GM12878 (cell line): ENCODE measurements around the gene RYK. TPM values are rescaled to one million over a fixed set of nuclear protein-coding genes. Genes with fewer than 3 reads are reported as not detected.

Experiments
- ATAC-seq: fragments of 200-7000 bp; cut with Tn5 transposase; 3 replicates; pipeline ENCODE4 v1.9.1; 2020; ENCODE audit warnings: mild to moderate bottlenecking, moderate library complexity
- BruUV-seq: library from RNA; stranded (reverse); fragments of 400-500 nt; replicated peaks from 2 replicates; lab custom pipeline; 2021; lab: Mats Ljungman, UMichigan
- CTCF ChIA-PET: fragments of 300-600 bp; sonication (Branson Sonifier 250); formaldehyde crosslinking; extraction: SDS; loops from one replicate; lab custom pipeline; 2021; ENCODE audit warnings: inconsistent platforms; lab: Yijun Ruan, JAX
- POLR2A ChIA-PET: fragments of 350-600 bp; formaldehyde crosslinking; extraction: SDS; loops from one replicate; lab custom pipeline; 2021; ENCODE audit warnings: inconsistent platforms; lab: Charles Lee
- RAD21 ChIA-PET: fragments of 300-600 bp; sonication (Branson Sonifier 250); formaldehyde crosslinking; loops from one replicate; lab custom pipeline; 2023; ENCODE audit warnings: antibody characterized with exemption; ENCODE audit not compliant: unreplicated experiment; lab: Charles Lee
- SMC1A ChIA-PET: fragments of 300-600 bp; sonication (Branson Sonifier 250); formaldehyde crosslinking; loops from one replicate; lab custom pipeline; 2023; ENCODE audit not compliant: unreplicated experiment, uncharacterized antibody; lab: Charles Lee
- DNase-seq: peaks from one replicate; pipeline ENCODE4 v3.0.0-alpha.2; 2011; ENCODE audit warnings: low read depth, low spot score
- FAIRE-seq: peaks from 3 replicates; lab custom pipeline; 2011; peaks lifted over from hg19 to GRCh38; lab: Jason Lieb, UNC
- H2AFZ ChIP-seq: 2 replicates; pipeline ENCODE4 v1.6.0; 2011; ENCODE audit warnings: low read depth, low read length, control low read depth; ENCODE audit not compliant: control insufficient read depth
- H3K27ac ChIP-seq: 2 replicates; pipeline ENCODE4 v1.5.1; 2011; ENCODE audit warnings: control low read depth; ENCODE audit not compliant: control insufficient read depth, insufficient read depth
- H3K27me3 ChIP-seq, 2 experiments: replicated peaks in 1 of 2; 2 replicates each; pipeline versions ENCODE4 v1.6.0 to v1.6.1; 2011; ENCODE audit warnings: low read length in 1 of 2; ENCODE audit not compliant: control insufficient read depth in 2 of 2, insufficient read depth in 2 of 2
- H3K36me3 ChIP-seq, 2 experiments: 2 replicates each; pipeline ENCODE4 v1.5.1; 2011; ENCODE audit warnings: low read length in 1 of 2; ENCODE audit not compliant: control insufficient read depth in 2 of 2, insufficient read depth in 2 of 2
- H3K4me1 ChIP-seq: 2 replicates; pipeline ENCODE4 v1.6.1; 2011; ENCODE audit warnings: mild to moderate bottlenecking, low read length, moderate library complexity, mixed read lengths; ENCODE audit not compliant: control insufficient read depth, insufficient read depth
- H3K4me2 ChIP-seq: 2 replicates; pipeline ENCODE4 v1.6.0; 2011; ENCODE audit warnings: control low read depth; ENCODE audit not compliant: control insufficient read depth, insufficient read depth
- H3K4me3 ChIP-seq: fragments of 200-600 bp; sonication (generic); 2 replicates; pipeline ENCODE4 v1.5.1; 2016
- H3K79me2 ChIP-seq: 2 replicates; pipeline ENCODE4 v1.6.0; 2011; ENCODE audit warnings: low read length; ENCODE audit not compliant: control insufficient read depth, insufficient read depth
- H3K9ac ChIP-seq: 2 replicates; pipeline ENCODE4 v1.8.0; 2011; ENCODE audit warnings: low read length, control low read depth, mixed read lengths; ENCODE audit not compliant: control insufficient read depth, insufficient read depth
- H3K9me3 ChIP-seq: replicated peaks from 3 replicates; pipeline ENCODE4 v1.5.1; 2011; ENCODE audit warnings: mild to moderate bottlenecking, low read length; ENCODE audit not compliant: control insufficient read depth, insufficient read depth
- H4K20me1 ChIP-seq: 2 replicates; pipeline ENCODE4 v1.6.0; 2011; ENCODE audit not compliant: control insufficient read depth, insufficient read depth
- ATF7 ChIP-seq: fragments of 450-650 bp; IDR thresholded peaks from 2 replicates; pipeline ENCODE4 v1.6.1; 2016; ENCODE audit warnings: low read depth, mild to moderate bottlenecking
- BCL11A ChIP-seq: IDR thresholded peaks from 2 replicates; pipeline ENCODE4 v1.6.1; 2011; ENCODE audit warnings: low read depth, low read length
- CREM ChIP-seq: IDR thresholded peaks from 2 replicates; pipeline ENCODE4 v1.6.1; 2014; ENCODE audit warnings: antibody characterized with exemption, low read depth
- MTA3 ChIP-seq: IDR thresholded peaks from 2 replicates; pipeline ENCODE4 v1.6.1; 2012; ENCODE audit warnings: low read length, inconsistent platforms, borderline replicate concordance
- POU2F2 ChIP-seq: IDR thresholded peaks from 3 replicates; pipeline ENCODE4 v1.6.1; 2011; ENCODE audit warnings: low read depth, mild to moderate bottlenecking, low read length, borderline replicate concordance
- ZBTB4 ChIP-seq: fragments of 450-650 bp; formaldehyde crosslinking; IDR thresholded peaks from 2 replicates; pipeline ENCODE4 v1.4.0; 2022; ENCODE audit warnings: mild to moderate bottlenecking, moderate library complexity
- WGBS: methylation state at CpG from one replicate; pipeline ENCODE4 v1.1.6; 2016; ENCODE audit warnings: low lambda C conversion rate; ENCODE audit not compliant: insufficient replicate concordance, insufficient coverage; ENCODE audit errors: missing lambda C conversion rate; 5-methylcytosine and 5-hydroxymethylcytosine counted together
- in situ Hi-C: fragments of 300-500 bp; cut with MboI; formaldehyde crosslinking; loops from 9 replicates; pipeline ENCODE4 v1.14.3; 2018; ENCODE audit warnings: mixed read lengths
- intact Hi-C: fragments of 100-400 bp; cut with micrococcal nuclease; formaldehyde crosslinking; loops from one replicate; pipeline ENCODE4 v1.14.2; 2022; ENCODE audit not compliant: unreplicated experiment
- polyA plus RNA-seq, 11 experiments: library from polyadenylated mRNA; depleted of rRNA in 4 of 11; unstranded in 6 of 11; stranded (reverse) in 5 of 11; fragments of >200 nt; fragmentation: Nextera tagmentation in 4 of 11; fragmentation: Illumina TruSeq in 1 of 11; extraction: Ambion mirVana in 4 of 11; extraction: Trizol in 1 of 11; gene quantifications; 1 replicate in 1 of 11; 2 replicates in 10 of 11; pipeline versions ENCODE4 v1.2.1 to v1.2.3, GENCODE V29; 2011 to 2016; ENCODE audit warnings: inconsistent platforms in 2 of 11, missing spikeins in 2 of 11, low read depth in 1 of 11
- total RNA-seq, 4 experiments: library from RNA; depleted of rRNA in 3 of 4; stranded (reverse); fragments of >200 nt in 3 of 4; fragmentation: Illumina TruSeq in 1 of 4; extraction: Trizol in 1 of 4; gene quantifications; 2 replicates each; pipeline versions ENCODE4 v1.2.1 to v1.2.3, GENCODE V29; 2013 to 2021

The RYK gene
- total and polyA plus RNA-seq, 10 of the 15 experiments (the other 5 are each of a cell fraction or from before 2014, with no cell fraction given) = 2.0 to 25.1 (median 11.1) TPM

GRCh38 chr3:134198414-134198813 is 52.2 kb downstream of the RYK start:
- Histone ChIP-seq H3K36me3 (no peaks in the 10 kb centered on the region; a peak in 2 of 4 replicates), H3K4me1 (no peaks in the 10 kb centered on the region), H3K4me2 (no peak overlapping the region), H3K9me3 (no peaks in the 10 kb centered on the region), H3K9ac (no peak overlapping the region), H3K4me3 (no peak overlapping the region), H2AFZ (no peak overlapping the region)
- FAIRE-seq (no peak), ATAC-seq (no peak)
- in situ Hi-C loops = no loop called here
- POLR2A ChIA-PET = interaction anchor here (0.6 kb wide), 1 partner anchor 9 kb away, joined by 5 read pairs; no protein-coding TSS in a partner anchor
- intact Hi-C loops = no loop called here
- WGBS = 94% methylated on average over 2 of the region's 2 CpGs
- TF ChIP-seq ZBTB4 (CRISPR knock-in tag) = no peak
- TF ChIP-seq POU2F2 = no peak
- TF ChIP-seq BCL11A = no peak
- no peak for TF ChIP-seq MTA3
- no peak for TF ChIP-seq ATF7
- no peak for TF ChIP-seq CREM
- TF ChIP-seq, all 136 proteins: peak for 0
- DNase-seq = no peak
- SMC1A ChIA-PET = interaction anchor here (1.0 to 1.6 kb wide), 6 partner anchors 9 to 275 kb away, joined by 3 to 6 read pairs (median 4); no protein-coding TSS in a partner anchor
- CTCF ChIA-PET = interaction anchor here (0.6 to 11.1 kb wide), 13 partner anchors 12 to 290 kb away, joined by 3 to 137 read pairs (median 5); no protein-coding TSS in a partner anchor
- Histone ChIP-seq H3K27me3 (no peaks in the 10 kb centered on the region), H3K27ac (no peak overlapping the region), H3K79me2 (no peaks in the 10 kb centered on the region), H4K20me1 (no peaks in the 10 kb centered on the region)
- no TSS peak for BruUV-seq
- RAD21 ChIA-PET = interaction anchor here (3.0 kb wide), 1 partner anchor 14 kb away, joined by 13 read pairs; no protein-coding TSS in a partner anchor
